HT-29 (cell line): ENCODE measurements around the gene DDX3X. TPM values are rescaled to one million over a fixed set of nuclear protein-coding genes. Genes with fewer than 3 reads are reported as not detected.
A peak's percentile ranks its signal among the peaks of the same experiment; 100 is the strongest.
"Not testable (repeated sequence)": the region's sequence is repeated elsewhere in the genome, so short reads cannot be mapped to it uniquely, and the experiment has no call there.

Source experiments
- DNase-seq: peaks from one replicate; pipeline ENCODE4 v3.0.0-alpha.2; 2015; ENCODE audit warnings: low spot score
- total RNA-seq: library from RNA; depleted of rRNA; stranded (reverse); fragments of >200 nt; shearing (Covaris generic); gene quantifications from 2 replicates; pipeline ENCODE4 v1.2.3, GENCODE V29; 2014; rRNA removed

Gene DDX3X
- total RNA-seq: 100 and 102 TPM in 2 replicates

- DNase-seq: peak; percentile 86
Measured at GRCh38 chrX:41333744-41334362, at the start of gene DDX3X. Gene DDX3X, plus strand, starts transcription at chrX:41334162. Its CDS starts 91 bp downstream, at chrX:41334253.

DNA sequence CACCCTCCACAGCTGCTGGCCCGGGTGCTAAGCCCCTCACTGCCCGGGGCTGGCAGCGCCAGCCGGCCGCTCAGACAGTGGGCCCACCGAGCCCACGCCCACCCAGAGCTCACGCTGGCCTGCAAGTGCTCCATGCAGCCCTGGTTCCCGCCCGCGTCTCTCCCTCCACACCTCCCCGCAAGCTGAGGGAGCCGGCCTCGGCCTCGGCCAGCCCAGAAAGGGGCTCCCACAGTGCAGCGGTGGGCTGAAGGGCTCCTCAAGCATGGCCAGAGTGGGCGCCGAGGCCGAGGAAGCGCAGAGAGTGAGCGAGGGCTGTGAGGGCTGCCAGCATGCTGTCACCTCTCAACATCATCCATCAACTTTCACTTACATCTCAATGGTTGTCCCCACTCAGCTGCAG, 48.0 kb upstream of the DDX3X start:
- not testable (repeated sequence) for DNase-seq

DNA sequence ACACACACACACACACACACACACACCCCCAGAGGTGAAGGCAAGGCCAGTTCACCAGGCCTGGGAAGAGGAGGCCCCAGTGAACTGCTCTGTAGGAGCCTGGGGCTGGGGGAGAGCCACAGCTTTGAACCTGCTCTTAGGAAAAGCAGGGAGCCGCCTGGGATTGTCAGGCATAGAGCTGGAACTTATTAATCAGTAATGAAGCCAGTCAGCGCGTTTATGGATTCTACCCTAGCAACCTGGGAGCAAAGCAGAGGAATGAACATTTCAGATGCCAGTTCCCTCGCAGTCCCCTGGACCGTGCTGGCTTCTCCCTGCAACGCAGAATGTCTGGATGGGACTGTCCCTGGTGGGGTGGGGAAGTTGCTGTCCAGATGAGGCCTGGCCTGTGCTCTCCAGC, 45.3 kb upstream of the DDX3X start:
- no peak for DNase-seq

DNA sequence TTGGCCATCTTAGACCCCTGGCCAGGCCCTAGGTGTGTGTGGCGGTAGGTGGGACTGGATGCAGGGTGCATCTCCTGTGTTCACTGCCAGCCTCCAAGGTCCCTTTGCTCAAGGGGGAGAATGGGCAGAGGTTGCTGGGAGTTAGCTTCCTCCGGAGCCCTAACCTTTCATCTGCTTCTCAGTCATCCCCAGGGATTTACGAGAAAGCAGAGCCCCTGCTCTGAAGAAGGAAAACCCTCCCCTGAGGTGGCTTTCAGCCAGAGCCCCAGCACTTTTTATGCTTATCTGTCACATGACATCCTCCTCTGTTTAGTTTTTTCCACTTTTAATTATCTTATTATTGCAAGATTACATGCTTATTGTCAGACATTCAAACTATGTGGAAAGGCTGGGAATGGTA, 44.9 kb upstream of the DDX3X start:
- no peak for DNase-seq

GRCh38 chrX:41291309-41291708, 42.7 kb upstream of the DDX3X start:
- DNase-seq: no peak

DNA sequence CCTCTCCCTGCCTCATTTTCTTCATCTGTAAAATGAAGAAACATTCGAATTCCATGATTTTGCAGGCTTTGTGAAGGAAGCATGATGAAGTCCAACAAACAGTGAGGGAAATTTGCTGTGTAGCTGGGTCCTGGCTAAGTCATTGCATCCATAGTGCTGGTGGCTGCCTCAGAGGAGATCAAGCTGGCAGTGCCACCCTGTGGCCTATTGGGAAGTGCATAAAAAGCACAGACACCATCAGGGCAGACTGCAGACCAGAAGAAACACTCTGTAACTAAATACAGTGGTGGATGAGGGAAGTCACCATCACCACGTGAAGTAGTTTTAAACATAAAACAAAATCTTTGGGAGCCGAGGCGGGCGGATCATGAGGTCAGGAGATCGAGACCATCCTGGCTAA, 40.7 kb upstream of the DDX3X start:
- DNase-seq: peak; percentile 9

DNA sequence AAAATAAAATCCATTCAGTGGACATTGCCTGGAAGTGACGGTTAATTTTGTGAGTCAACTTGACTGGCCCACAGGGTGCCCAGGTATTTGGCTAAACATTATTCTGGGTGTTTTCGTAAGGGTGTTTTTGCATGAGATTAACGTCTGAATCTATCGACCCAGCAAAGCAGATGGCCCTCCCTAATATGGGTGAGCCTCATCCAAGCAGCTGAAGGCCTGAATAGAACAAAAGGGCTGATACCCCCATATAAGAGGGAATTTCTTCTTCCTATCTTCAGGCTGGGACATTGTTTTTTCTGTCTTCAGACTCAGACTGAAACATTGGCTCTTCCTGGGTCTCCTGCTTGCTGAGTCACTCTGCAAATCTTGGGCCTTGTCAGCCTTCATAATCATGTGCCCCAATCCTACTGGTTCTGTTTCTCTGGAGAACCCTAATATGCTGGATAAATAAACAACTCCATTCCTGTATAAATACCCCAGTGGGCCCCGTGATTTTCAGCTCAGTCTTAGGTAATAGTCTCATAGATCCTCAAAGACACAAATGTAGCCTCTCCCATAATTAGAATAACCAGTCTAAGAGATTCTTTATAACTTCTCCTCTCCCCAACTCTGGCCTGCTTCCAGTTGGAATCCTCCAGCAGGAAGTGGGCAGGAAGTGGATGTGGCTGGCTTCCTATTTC, 33.1 kb upstream of the DDX3X start:
- no peak for DNase-seq

DNA sequence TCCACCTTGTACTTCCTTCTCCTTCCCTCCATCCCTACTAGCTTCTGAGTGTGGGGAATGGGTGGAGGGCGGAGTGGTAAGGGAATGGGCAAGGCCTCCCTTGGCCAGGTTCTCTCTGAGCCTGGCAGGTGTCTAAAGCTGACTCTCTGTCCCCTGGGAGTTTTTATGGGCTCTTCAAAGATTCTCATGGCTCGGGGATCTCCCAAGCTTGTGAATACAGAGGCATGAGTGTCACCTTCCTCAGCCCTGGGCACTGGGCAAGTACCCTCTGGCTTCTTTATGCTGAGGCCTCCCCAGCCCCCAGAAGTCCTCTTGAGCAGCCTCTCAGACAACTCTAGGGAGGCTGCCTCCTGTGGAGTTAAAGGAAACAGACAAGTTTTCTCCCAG, 32.5 kb upstream of the DDX3X start:
- no peak for DNase-seq

DNA sequence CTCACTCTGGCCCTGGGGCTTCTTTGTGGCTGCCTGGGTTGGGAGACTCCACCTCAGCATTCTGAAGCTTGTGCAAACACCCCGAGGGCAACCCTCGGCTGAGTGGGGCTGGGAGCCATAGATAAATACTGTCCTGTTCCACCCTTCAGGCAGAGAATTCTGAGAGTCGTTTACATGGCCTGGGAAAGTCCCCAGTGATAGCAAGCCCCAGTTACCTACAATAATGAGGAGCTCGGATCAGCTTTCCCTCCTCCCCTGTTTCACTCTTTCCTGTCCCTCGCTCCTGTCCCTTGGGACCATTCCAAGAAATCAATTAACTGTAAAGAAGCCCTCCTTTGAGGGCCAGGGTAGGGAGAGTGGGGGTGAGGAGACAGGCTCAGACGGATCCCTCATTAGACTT, 31.6 kb upstream of the DDX3X start:
- no peak for DNase-seq

GRCh38 chrX:41303013-41303412, 30.9 kb upstream of the DDX3X start:
- no peak for DNase-seq

- no peak for DNase-seq
Measured at GRCh38 chrX:41304178-41304577, 29.8 kb upstream of the DDX3X start.

DNA sequence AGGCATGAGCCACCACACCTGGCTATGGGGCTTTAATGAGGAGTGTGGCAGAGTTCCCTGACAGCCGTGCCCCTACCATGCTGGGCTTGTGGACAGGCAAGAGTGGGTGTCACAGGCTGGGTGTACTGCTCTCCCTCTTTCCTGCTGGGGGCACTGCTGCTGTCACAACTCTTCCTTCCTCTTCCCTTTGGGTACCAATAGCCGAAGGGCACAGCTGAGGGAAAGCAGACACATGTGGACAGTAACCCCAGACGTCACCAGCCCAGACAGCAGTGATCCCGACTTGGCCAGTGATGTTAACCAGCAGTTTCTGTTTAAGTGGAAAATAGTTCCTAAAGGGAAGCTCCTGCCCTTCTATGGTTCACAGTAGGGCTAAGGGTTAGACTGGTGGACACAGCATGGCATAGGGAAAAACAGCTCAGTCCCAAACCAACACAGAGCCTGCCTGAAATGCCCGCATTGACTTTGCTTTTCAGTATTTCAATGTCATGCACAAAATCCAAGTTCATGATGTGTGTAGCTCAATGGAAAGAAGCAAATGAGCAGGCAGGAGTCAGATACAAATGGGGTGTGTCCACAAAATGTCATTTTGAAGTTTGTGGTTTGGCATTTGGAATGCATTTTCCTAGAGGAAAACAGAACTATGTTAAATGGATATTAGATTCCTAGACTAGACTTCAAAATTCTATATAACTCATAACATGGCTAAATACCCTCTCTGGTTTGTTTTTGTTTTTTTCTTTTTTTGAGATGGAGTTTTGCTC, 24.9 kb upstream of the DDX3X start:
- DNase-seq: no peak

GRCh38 chrX:41312786-41313185, 21.2 kb upstream of the DDX3X start:
- no peak for DNase-seq

DNA sequence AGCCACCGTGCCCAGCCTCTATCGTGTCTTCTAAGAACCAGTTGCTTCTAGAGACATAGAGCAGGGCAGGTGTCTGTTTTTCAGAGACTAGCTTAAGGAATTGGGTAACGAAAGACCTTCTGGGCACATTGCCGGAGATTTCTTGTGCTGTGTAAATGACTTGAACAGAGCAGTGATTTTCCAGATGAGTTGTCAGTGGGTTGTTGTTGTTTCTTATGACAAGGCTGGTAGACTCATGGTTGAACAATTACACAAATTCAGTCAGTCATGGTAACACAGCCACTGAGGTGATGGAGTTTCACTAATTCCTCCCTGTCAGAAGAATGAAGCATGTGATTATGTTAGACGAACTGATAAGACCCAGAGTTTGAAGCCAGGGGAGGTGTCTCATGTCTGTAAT, 20.5 kb upstream of the DDX3X start:
- no peak for DNase-seq

DNA sequence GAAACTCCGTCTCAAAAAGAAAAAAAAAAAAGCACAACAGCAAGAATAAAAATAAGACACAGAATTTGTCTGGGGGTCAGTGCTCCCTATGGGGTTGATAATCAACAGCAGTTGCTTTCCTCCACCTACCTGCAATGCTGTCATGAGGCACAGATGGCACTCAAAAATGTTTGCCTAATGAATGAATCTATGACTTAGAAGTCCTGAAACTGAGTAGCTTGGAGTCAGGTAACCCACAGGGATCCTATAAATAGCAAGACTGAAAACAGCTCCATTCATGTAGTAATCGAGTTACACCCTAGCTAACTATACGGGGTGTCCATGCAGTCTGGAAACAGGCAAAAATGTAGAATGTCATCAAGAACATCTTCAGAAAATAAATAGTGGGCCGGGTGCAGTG, 19.8 kb upstream of the DDX3X start:
- DNase-seq: no peak

- DNase-seq: no peak
Measured at GRCh38 chrX:41314881-41315280, 19.1 kb upstream of the DDX3X start.

DNA sequence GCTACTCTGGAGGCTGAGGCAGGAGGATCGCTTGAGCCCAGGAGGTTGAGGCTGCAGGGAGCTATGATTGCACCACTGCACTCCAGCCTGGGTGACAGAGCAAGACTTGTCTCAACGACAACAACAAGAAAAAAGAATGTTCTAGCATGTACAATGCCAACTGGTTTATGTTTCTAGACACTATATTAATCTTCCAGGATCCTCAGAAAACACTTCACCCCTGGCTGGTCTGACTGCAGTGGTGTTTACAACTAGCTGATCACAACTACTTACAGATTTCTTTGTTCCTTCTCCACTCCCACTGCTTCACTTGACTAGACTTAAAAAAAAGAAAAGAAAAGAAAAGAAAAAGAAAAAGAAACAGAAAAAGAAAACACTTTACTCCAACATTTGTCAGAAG, 17.7 kb upstream of the DDX3X start:
- DNase-seq: not testable (repeated sequence)

DNA sequence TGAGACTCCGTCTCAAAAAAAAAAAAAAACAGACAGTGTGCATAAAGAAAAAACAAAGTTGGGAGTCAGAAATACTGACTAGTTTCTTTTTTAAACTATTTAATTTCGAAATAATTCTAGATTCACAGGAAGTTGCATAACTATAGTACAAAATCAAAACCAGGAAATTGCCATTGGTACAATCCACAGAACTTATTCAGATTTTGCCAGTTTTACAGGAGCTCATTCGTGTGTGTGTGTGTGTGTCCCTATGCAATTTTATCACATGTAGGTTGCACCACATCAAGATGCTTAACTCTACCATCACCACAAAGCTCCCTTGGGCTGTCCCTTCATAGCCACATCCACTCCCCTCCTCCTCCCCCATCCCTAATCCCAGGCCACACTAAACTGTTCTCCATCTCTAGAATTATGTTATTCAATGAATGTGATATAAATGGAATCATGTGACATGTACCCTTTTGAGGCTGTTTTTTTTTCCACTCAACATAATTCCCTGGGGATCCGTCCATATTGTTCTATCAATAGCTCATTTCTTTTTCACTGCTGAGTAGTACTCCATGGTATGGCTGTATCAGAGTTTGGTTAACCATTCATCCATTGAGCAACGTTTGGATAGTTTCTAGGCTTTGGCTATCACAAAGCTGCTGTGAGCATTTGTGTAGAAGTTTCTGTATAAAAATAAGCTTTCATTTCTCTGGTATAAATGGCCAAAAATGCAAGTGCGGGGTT, 16.3 kb upstream of the DDX3X start:
- DNase-seq: no peak

DNA sequence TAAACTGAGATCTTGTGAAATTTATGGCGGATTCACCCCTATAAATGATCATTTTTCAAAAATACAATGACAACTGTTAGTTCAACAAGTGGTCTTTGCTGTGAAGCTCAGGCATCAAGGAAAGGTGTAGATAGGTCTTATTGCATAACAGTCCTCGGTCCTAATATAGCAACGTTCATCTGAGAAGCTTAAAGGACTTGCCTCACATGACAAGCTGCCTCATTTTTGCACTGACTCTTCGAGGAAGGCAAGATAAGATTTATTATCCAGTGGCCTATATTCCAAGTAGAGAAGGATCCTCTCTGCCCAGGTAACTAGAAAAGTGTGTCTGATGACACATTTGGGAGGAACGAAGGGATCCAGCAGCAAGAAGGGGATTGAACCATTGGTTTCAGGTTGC, 13.6 kb upstream of the DDX3X start:
- DNase-seq: no peak

- DNase-seq: no peak
Measured at GRCh38 chrX:41322821-41323603, 10.9 kb upstream of the DDX3X start.

DNA sequence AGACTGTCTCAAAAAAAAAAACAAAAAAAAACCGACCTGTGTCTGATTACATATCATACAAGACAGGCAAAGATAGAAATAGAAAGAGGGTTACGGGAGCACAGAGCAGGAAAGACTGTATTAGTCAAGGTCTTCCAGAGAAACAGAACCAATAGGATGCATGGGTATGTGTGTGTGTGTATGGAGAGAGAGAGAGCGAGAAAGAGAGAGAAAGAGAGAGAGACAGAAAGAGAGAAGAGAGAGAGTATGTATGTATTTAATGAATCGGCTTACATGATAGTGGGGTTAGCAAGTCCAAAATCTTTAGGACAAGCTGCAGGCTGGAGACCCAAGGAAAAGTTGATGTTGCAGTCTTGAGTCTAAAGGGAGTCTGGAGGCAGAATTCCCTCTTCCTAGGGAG, 7.5 kb upstream of the DDX3X start:
- DNase-seq: no peak
